Measurements from ENCODE around the gene ASTN2.

DNA sequence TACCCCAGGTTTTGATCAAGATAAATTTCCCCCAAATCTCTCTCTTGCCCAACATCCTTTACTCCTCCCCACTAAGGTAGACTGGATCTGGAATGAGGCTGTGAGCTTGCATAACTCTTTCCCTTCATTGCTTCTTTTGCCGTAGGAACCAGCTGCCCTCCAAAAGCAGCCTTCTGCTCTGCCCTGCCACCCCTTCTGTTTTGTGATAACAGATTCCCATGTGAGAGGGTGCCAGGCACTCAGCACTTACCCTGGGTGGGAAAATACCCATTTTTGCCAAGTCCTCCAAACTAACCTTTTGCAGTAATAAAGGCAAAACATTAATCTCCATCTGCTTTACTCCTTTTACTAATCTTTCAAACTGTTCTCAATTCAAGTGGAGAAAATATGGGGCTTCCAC, 182.6 kb downstream of the ASTN2 start:
- no peak for TF ChIP-seq POLR2A (IDR thresholded peaks at IDR 0.05)
- TF ChIP-seq, protein P1, sequence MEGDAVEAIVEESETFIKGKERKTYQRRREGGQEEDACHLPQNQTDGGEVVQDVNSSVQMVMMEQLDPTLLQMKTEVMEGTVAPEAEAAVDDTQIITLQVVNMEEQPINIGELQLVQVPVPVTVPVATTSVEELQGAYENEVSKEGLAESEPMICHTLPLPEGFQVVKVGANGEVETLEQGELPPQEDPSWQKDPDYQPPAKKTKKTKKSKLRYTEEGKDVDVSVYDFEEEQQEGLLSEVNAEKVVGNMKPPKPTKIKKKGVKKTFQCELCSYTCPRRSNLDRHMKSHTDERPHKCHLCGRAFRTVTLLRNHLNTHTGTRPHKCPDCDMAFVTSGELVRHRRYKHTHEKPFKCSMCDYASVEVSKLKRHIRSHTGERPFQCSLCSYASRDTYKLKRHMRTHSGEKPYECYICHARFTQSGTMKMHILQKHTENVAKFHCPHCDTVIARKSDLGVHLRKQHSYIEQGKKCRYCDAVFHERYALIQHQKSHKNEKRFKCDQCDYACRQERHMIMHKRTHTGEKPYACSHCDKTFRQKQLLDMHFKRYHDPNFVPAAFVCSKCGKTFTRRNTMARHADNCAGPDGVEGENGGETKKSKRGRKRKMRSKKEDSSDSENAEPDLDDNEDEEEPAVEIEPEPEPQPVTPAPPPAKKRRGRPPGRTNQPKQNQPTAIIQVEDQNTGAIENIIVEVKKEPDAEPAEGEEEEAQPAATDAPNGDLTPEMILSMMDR (IDR thresholded peaks at IDR 0.05): no peak

Data from Peyer's patch (tissue), 4 donors.